Measurements from ENCODE around the gene ANKRD6. TPM values are rescaled to one million over a fixed set of nuclear protein-coding genes. Genes with fewer than 3 reads are reported as not detected.

ANKRD6 gene
- total and polyA plus RNA-seq, 2 donors (not counting 1 experiment from before 2014, with no cell fraction given): 3.8 to 10.5 TPM

DNA sequence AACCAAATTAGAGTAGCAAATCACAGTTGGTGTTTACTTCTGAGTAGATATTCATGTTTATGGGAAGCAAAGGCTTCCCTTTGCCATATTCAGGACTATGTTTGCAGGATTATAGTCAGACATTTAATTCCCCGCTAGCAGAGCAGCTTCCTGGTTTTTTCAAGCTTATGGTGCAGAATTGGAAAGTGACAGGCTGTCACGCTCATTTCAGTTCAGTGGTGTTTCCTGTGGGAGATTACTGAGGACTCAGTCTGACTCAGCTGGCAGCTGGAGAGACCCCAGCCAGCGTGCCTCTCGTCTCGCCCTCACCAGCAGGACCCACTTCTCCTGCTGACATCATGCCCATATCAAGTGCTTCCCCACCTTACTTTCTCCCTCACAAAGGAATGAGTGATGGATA lies 120.5 kb downstream of the ANKRD6 start:
- Mint-ChIP-seq H3K9me3 (ENCODE audit: insufficient read depth) (peaks cover 5% of the 10 kb centered on the region), H3K27ac (no peak overlapping the region), H3K4me3 (no peak overlapping the region), H3K27me3 (peaks cover 10% of the 10 kb centered on the region), H3K4me1 (no peaks in the 10 kb centered on the region)
- DNase-seq (no peak), ATAC-seq (ENCODE audit: low read depth) (no peak)
- H3K36me3 ChIP-seq (replicated peaks in 1 of 2; ENCODE audit: control extremely low read depth in 1 of 2, control insufficient read depth in 1 of 2, extremely low read depth in 1 of 2, insufficient read depth in 2 of 2, low read length in 1 of 2): no peaks in the 10 kb centered on the region
- no peaks in the 10 kb centered on the region for H3K4me1 ChIP-seq (ENCODE audit: control insufficient read depth in 2 of 2, insufficient read depth in 2 of 2, low read length in 2 of 2)
- no peak overlapping the region for H3K9ac ChIP-seq (ENCODE audit: low read length)
- H3K9me3 ChIP-seq (ENCODE audit: control extremely low read depth in 1 of 3, control insufficient read depth in 2 of 3, insufficient read depth in 1 of 3, low read length in 2 of 3): peaks cover 0 to 4% (median 0%) of the 10 kb centered on the region in 3 donors
- CTCF ChIA-PET: no interaction called here
- H3K27ac ChIP-seq (ENCODE audit: low read length in 2 of 2): no peak overlapping the region
- no peak overlapping the region for H2AFZ ChIP-seq (ENCODE audit: insufficient read depth, low read depth, low read length, poor library complexity, severe bottlenecking)
- TF ChIP-seq, protein P1, sequence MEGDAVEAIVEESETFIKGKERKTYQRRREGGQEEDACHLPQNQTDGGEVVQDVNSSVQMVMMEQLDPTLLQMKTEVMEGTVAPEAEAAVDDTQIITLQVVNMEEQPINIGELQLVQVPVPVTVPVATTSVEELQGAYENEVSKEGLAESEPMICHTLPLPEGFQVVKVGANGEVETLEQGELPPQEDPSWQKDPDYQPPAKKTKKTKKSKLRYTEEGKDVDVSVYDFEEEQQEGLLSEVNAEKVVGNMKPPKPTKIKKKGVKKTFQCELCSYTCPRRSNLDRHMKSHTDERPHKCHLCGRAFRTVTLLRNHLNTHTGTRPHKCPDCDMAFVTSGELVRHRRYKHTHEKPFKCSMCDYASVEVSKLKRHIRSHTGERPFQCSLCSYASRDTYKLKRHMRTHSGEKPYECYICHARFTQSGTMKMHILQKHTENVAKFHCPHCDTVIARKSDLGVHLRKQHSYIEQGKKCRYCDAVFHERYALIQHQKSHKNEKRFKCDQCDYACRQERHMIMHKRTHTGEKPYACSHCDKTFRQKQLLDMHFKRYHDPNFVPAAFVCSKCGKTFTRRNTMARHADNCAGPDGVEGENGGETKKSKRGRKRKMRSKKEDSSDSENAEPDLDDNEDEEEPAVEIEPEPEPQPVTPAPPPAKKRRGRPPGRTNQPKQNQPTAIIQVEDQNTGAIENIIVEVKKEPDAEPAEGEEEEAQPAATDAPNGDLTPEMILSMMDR (IDR thresholded peaks at IDR 0.05): no peak
- TF ChIP-seq EZH2 (IDR thresholded peaks at IDR 0.05; ENCODE audit: borderline replicate concordance, insufficient read depth, low read depth, low read length, poor library complexity, severe bottlenecking): no peak
- no peak overlapping the region for H3K4me2 ChIP-seq (replicated peaks; ENCODE audit: low read depth, low read length, poor library complexity, severe bottlenecking)
- no peak overlapping the region for H3K4me3 ChIP-seq (ENCODE audit: control extremely low read depth in 1 of 5, extremely low read depth in 1 of 5, insufficient read depth in 1 of 5, low read depth in 2 of 5, low read length in 4 of 5)
- 51% methylated on average over 2 of the region's 5 CpGs for WGBS (ENCODE audit: insufficient coverage)
- peaks cover 0 to 3% (median 0%) of the 10 kb centered on the region in 4 experiments for H3K27me3 ChIP-seq (replicated peaks in 1 of 4; ENCODE audit: control extremely low read depth in 1 of 4, control insufficient read depth in 3 of 4, insufficient read depth in 4 of 4, low read length in 3 of 4)
- intact Hi-C loops (cut with micrococcal nuclease): no loop called here
- H3K79me2 ChIP-seq (ENCODE audit: control insufficient read depth, insufficient read depth, low read length): no peaks in the 10 kb centered on the region
- POLR2A ChIA-PET: no interaction called here
- H4K20me1 ChIP-seq (ENCODE audit: control insufficient read depth, insufficient read depth, low read length, poor library complexity, severe bottlenecking): no peaks in the 10 kb centered on the region

DNA sequence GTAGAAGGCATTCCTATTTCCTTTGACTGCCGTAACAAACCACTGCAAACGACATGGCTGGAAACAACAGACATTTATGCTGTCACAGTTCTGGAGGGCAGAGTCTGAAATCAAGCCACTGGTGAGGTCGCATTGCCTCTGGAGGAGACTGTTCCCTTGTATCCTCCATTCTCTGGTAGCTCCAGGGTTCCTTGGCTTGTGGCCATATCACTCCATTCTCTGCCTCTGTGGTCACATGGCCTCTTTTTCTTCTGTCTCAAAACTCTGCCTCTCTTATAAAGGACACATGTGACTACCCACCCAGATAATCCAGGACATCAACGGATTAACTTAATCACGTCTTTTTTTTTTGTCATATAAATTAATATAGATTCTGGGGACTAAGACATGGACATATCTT lies 121.2 kb downstream of the ANKRD6 start:
- DNase-seq: no peak
- WGBS (ENCODE audit: insufficient coverage): 96% methylated on average over 3 of the region's 5 CpGs
- Histone ChIP-seq H3K4me3 (ENCODE audit: control extremely low read depth in 1 of 5, extremely low read depth in 1 of 5, insufficient read depth in 1 of 5, low read depth in 2 of 5, low read length in 4 of 5) (no peak overlapping the region), H4K20me1 (ENCODE audit: control insufficient read depth, insufficient read depth, low read length, poor library complexity, severe bottlenecking) (no peaks in the 10 kb centered on the region), H3K27ac (ENCODE audit: low read length in 2 of 2) (no peak overlapping the region), H3K9me3 (ENCODE audit: control extremely low read depth in 1 of 3, control insufficient read depth in 2 of 3, insufficient read depth in 1 of 3, low read length in 2 of 3) (peaks cover 0 to 4% (median 0%) of the 10 kb centered on the region in 3 donors), H2AFZ (ENCODE audit: insufficient read depth, low read depth, low read length, poor library complexity, severe bottlenecking) (no peak overlapping the region), H3K79me2 (ENCODE audit: control insufficient read depth, insufficient read depth, low read length) (no peaks in the 10 kb centered on the region), H3K36me3 (replicated peaks in 1 of 2; ENCODE audit: control extremely low read depth in 1 of 2, control insufficient read depth in 1 of 2, extremely low read depth in 1 of 2, insufficient read depth in 2 of 2, low read length in 1 of 2) (no peaks in the 10 kb centered on the region), H3K27me3 (replicated peaks in 1 of 4; ENCODE audit: control extremely low read depth in 1 of 4, control insufficient read depth in 3 of 4, insufficient read depth in 4 of 4, low read length in 3 of 4) (peaks cover 0 to 3% (median 0%) of the 10 kb centered on the region in 4 experiments), H3K9ac (ENCODE audit: low read length) (no peak overlapping the region), H3K4me1 (ENCODE audit: control insufficient read depth in 2 of 2, insufficient read depth in 2 of 2, low read length in 2 of 2) (no peaks in the 10 kb centered on the region), H3K4me2 (replicated peaks; ENCODE audit: low read depth, low read length, poor library complexity, severe bottlenecking) (no peak overlapping the region)
- Mint-ChIP-seq H3K27me3 (peaks cover 10% of the 10 kb centered on the region), H3K4me3 (no peak overlapping the region), H3K9me3 (ENCODE audit: insufficient read depth) (peaks cover 5% of the 10 kb centered on the region), H3K4me1 (no peaks in the 10 kb centered on the region), H3K27ac (no peak overlapping the region)
- intact Hi-C loops (cut with micrococcal nuclease): no loop called here
- POLR2A ChIA-PET: no interaction called here
- CTCF ChIA-PET: interaction anchor here (1.4 kb wide), 1 partner anchor 9 kb away, joined by 4 read pairs; no protein-coding TSS in a partner anchor
- TF ChIP-seq, protein P1 (IDR thresholded peaks at IDR 0.05): no peak
- TF ChIP-seq EZH2 (IDR thresholded peaks at IDR 0.05; ENCODE audit: borderline replicate concordance, insufficient read depth, low read depth, low read length, poor library complexity, severe bottlenecking): no peak
- ATAC-seq (ENCODE audit: low read depth): no peak

All from B cell (primary cell).